Stimulated activated CD4-positive, alpha-beta T cell treated with anti-CD3 and anti-CD28 coated beads, Interleukin-2, amount 100 ng/mL, for 4 hours (primary cell): ENCODE measurements around the gene MEIOSIN.
A peak's percentile ranks its signal among the peaks of the same experiment; 100 is the strongest.
"Not testable (repeated sequence)": the region's sequence is repeated elsewhere in the genome, so short reads cannot be mapped to it uniquely, and the experiment has no call there.

Experiments
- DNase-seq: peaks from one replicate; pipeline ENCODE4 v3.0.0-alpha.2; 2020; ENCODE audit warnings: low read depth

Gene MEIOSIN

GRCh38 chr19:45733160-45733810 is at the start of gene MEIOSIN:
MEIOSIN (plus strand) TSS chr19:45733439; CDS start chr19:45735377, 1,938 bp downstream.
- DNase-seq: no peak

- not testable (repeated sequence) for DNase-seq
Measured at GRCh38 chr19:45685045-45685444, 48.2 kb upstream of the MEIOSIN start.

GRCh38 chr19:45687599-45687998 is 45.6 kb upstream of the MEIOSIN start:
- DNase-seq: no peak

GRCh38 chr19:45691516-45692186 is 41.6 kb upstream of the MEIOSIN start, which contains the start of gene SNRPD2:
SNRPD2 (minus strand) TSS chr19:45691953; CDS start chr19:45691888, 65 bp downstream.
- DNase-seq: peak; percentile 86

GRCh38 chr19:45692187-45693105 is 40.8 kb upstream of the MEIOSIN start, which contains the start of gene QPCTL:
QPCTL (plus strand) TSS chr19:45692666; CDS start chr19:45692704, 38 bp downstream.
- peak; percentile 97 for DNase-seq

- peak; percentile 60 for DNase-seq
Measured at GRCh38 chr19:45693106-45693788, 40.0 kb upstream of the MEIOSIN start.

- no peak for DNase-seq
Measured at GRCh38 chr19:45701676-45702075, 31.6 kb upstream of the MEIOSIN start.

GRCh38 chr19:45705115-45705514 is 28.1 kb upstream of the MEIOSIN start:
- DNase-seq: no peak

- DNase-seq: no peak
Measured at GRCh38 chr19:45705710-45706415, 27.4 kb upstream of the MEIOSIN start.

GRCh38 chr19:45710356-45711130 is 22.7 kb upstream of the MEIOSIN start:
- no peak for DNase-seq

GRCh38 chr19:45711851-45712698 is 21.2 kb upstream of the MEIOSIN start:
- DNase-seq: no peak

GRCh38 chr19:45712699-45713067 is 20.6 kb upstream of the MEIOSIN start:
- DNase-seq: no peak

GRCh38 chr19:45713141-45713540 is 20.1 kb upstream of the MEIOSIN start:
- DNase-seq: no peak

- DNase-seq: no peak
Measured at GRCh38 chr19:45715139-45715538, 18.1 kb upstream of the MEIOSIN start.

- no peak for DNase-seq
Measured at GRCh38 chr19:45716359-45717130, 16.7 kb upstream of the MEIOSIN start.

GRCh38 chr19:45717131-45717982 is 15.9 kb upstream of the MEIOSIN start:
- DNase-seq: peak; percentile 96

GRCh38 chr19:45717983-45718650 is 15.1 kb upstream of the MEIOSIN start:
- no peak for DNase-seq
